Panc1 (cell line): ENCODE results near the gene CDCP1. TPM values are rescaled to one million over a fixed set of nuclear protein-coding genes. Genes with fewer than 3 reads are reported as not detected.

ENCODE experiments used
- ATAC-seq: fragments of 200-7000 bp; cut with Tn5 transposase; 2 replicates; pipeline ENCODE4 v1.9.1; 2020; ENCODE audit warnings: mild to moderate bottlenecking, moderate library complexity
- BruUV-seq: library from RNA; stranded (reverse); fragments of 400-500 nt; replicated peaks from 2 replicates; lab custom pipeline; 2021; lab: Mats Ljungman, UMichigan
- CTCF ChIA-PET: fragments of 300-600 bp; sonication (Branson Sonifier 250); formaldehyde crosslinking; loops from one replicate; lab custom pipeline; 2022; ENCODE audit warnings: antibody characterized with exemption; lab: Charles Lee
- POLR2A ChIA-PET: fragments of 300-600 bp; sonication (Branson Sonifier 250); formaldehyde crosslinking; loops from one replicate; lab custom pipeline; 2022; ENCODE audit warnings: antibody characterized with exemption; lab: Charles Lee
- DNase-seq: peaks from one replicate; pipeline ENCODE4 v3.0.0-alpha.2; 2010; ENCODE audit warnings: low read depth, low spot score
- H3K27ac ChIP-seq: 2 replicates; pipeline ENCODE4 v1.5.1; 2011; ENCODE audit warnings: mild to moderate bottlenecking, low read length, inconsistent platforms
- H3K27me3 ChIP-seq: fragments of 200-500 bp; sonication (Bioruptor generic); 2 replicates; pipeline ENCODE4 v1.6.0; 2014; ENCODE audit warnings: low read length, inconsistent platforms; ENCODE audit not compliant: control insufficient read depth, insufficient read depth
- H3K36me3 ChIP-seq: fragments of 200-500 bp; sonication (Bioruptor generic); 2 replicates; pipeline ENCODE4 v1.5.1; 2014; ENCODE audit warnings: inconsistent platforms, mild to moderate bottlenecking, low read length, moderate library complexity; ENCODE audit not compliant: control insufficient read depth, insufficient read depth
- H3K4me1 ChIP-seq: 2 replicates; pipeline ENCODE4 v1.5.1; 2011; ENCODE audit warnings: inconsistent platforms, mild to moderate bottlenecking, low read length, moderate library complexity; ENCODE audit not compliant: control insufficient read depth, insufficient read depth
- H3K4me3 ChIP-seq, 2 experiments: 2 replicates each; pipeline ENCODE4 v1.5.1; 2011 to 2012; ENCODE audit warnings: low read depth in 2 of 2, low read length in 2 of 2, mild to moderate bottlenecking in 2 of 2, inconsistent platforms in 1 of 2, moderate library complexity in 1 of 2
- H3K9me3 ChIP-seq: fragments of 200-500 bp; sonication (Bioruptor generic); 2 replicates; pipeline ENCODE4 v1.5.1; 2014; ENCODE audit warnings: low read depth, mild to moderate bottlenecking, inconsistent platforms, low read length, moderate library complexity; ENCODE audit not compliant: control insufficient read depth, insufficient read depth
- POLR2AphosphoS5 ChIP-seq: IDR thresholded peaks from 2 replicates; pipeline ENCODE4 v1.6.1; 2012; ENCODE audit warnings: mild to moderate bottlenecking, low read depth, low read length, moderate library complexity
- SIN3A ChIP-seq: IDR thresholded peaks from 2 replicates; pipeline ENCODE4 v1.6.1; 2012; ENCODE audit warnings: low read depth, mild to moderate bottlenecking, low read length, moderate library complexity, borderline replicate concordance; ENCODE audit not compliant: insufficient read depth
- TCF7L2 ChIP-seq: IDR thresholded peaks from 2 replicates; pipeline ENCODE4 v1.6.1; 2011; ENCODE audit warnings: mild to moderate bottlenecking, low read depth, low read length, inconsistent platforms
- in situ Hi-C: cut with HindIII; loops from 2 replicates; pipeline ENCODE4 v1.10.0; 2016; ENCODE audit warnings: low sequenced_read_pairs, low pct_unique_long_range_greater_than_20kb
- intact Hi-C: fragments of 100-400 bp; cut with micrococcal nuclease; formaldehyde crosslinking; loops from one replicate; pipeline ENCODE4 v1.10.0; 2022; ENCODE audit not compliant: unreplicated experiment
- total RNA-seq: library from RNA; stranded (reverse); gene quantifications from one replicate; pipeline ENCODE4 v1.2.1, GENCODE V29; 2021; ENCODE audit not compliant: unreplicated experiment
- TF ChIP-seq, protein P1 (sequence below), 2 experiments: IDR thresholded peaks; 2 replicates each; pipeline ENCODE4 v1.6.1; 2011 to 2012; ENCODE audit warnings: low read depth in 2 of 2, control low read depth in 1 of 2, low read length in 1 of 2, mild to moderate bottlenecking in 1 of 2, moderate library complexity in 1 of 2; ENCODE audit not compliant: insufficient read depth in 1 of 2
- TF ChIP-seq, protein P2 (sequence below): fragments of 450-650 bp; IDR thresholded peaks from 2 replicates; pipeline ENCODE4 v1.5.1; 2017; ENCODE audit warnings: mild to moderate bottlenecking

Gene CDCP1
- total RNA-seq, 1 experiment from 2014 or later: 47.8 TPM

DNA sequence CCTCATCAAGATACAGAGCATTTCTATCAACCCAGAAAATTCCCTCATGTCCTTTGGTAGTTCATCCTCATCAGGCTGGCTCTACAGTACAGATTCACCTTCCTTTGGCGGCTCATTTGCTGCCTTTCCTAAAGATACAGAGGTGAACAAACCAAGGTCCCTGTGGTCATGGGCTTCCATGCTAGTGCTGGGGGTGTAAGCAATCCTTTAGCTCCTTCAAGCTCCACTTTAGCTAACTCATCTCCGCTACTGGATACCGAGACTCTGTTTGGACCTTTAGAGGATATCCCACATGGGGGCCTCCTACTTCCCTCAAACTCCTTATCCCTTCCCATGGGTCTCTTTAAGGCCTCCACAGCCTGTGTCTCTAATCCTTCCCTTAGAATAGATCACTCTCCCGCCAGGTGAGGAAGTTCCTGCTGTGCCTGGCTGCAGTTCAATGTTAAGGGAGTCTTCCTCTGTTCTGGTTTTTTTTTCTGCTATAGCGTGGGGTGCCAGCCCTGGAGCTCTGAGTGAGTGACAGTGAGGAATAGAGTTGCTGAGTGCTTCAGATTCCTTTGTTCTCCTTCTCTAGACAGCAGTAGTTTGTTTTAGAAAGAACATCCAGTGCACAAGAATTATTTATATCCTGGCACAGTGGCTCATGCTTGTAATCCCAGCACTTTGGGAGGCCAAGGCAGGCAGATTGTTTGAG is 89.4 kb downstream of the CDCP1 start:
- ChIA-PET CTCF (no interaction called here), POLR2A (no interaction called here)
- TF ChIP-seq, protein P1, sequence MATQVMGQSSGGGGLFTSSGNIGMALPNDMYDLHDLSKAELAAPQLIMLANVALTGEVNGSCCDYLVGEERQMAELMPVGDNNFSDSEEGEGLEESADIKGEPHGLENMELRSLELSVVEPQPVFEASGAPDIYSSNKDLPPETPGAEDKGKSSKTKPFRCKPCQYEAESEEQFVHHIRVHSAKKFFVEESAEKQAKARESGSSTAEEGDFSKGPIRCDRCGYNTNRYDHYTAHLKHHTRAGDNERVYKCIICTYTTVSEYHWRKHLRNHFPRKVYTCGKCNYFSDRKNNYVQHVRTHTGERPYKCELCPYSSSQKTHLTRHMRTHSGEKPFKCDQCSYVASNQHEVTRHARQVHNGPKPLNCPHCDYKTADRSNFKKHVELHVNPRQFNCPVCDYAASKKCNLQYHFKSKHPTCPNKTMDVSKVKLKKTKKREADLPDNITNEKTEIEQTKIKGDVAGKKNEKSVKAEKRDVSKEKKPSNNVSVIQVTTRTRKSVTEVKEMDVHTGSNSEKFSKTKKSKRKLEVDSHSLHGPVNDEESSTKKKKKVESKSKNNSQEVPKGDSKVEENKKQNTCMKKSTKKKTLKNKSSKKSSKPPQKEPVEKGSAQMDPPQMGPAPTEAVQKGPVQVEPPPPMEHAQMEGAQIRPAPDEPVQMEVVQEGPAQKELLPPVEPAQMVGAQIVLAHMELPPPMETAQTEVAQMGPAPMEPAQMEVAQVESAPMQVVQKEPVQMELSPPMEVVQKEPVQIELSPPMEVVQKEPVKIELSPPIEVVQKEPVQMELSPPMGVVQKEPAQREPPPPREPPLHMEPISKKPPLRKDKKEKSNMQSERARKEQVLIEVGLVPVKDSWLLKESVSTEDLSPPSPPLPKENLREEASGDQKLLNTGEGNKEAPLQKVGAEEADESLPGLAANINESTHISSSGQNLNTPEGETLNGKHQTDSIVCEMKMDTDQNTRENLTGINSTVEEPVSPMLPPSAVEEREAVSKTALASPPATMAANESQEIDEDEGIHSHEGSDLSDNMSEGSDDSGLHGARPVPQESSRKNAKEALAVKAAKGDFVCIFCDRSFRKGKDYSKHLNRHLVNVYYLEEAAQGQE (IDR thresholded peaks at IDR 0.05; ENCODE audit: insufficient read depth in 1 of 2, low read depth in 2 of 2, low read length in 1 of 2): no peak
- TF ChIP-seq TCF7L2 (no peak), POLR2AphosphoS5 (no peak)
- TF ChIP-seq, protein P2, sequence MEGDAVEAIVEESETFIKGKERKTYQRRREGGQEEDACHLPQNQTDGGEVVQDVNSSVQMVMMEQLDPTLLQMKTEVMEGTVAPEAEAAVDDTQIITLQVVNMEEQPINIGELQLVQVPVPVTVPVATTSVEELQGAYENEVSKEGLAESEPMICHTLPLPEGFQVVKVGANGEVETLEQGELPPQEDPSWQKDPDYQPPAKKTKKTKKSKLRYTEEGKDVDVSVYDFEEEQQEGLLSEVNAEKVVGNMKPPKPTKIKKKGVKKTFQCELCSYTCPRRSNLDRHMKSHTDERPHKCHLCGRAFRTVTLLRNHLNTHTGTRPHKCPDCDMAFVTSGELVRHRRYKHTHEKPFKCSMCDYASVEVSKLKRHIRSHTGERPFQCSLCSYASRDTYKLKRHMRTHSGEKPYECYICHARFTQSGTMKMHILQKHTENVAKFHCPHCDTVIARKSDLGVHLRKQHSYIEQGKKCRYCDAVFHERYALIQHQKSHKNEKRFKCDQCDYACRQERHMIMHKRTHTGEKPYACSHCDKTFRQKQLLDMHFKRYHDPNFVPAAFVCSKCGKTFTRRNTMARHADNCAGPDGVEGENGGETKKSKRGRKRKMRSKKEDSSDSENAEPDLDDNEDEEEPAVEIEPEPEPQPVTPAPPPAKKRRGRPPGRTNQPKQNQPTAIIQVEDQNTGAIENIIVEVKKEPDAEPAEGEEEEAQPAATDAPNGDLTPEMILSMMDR: no peak

DNA sequence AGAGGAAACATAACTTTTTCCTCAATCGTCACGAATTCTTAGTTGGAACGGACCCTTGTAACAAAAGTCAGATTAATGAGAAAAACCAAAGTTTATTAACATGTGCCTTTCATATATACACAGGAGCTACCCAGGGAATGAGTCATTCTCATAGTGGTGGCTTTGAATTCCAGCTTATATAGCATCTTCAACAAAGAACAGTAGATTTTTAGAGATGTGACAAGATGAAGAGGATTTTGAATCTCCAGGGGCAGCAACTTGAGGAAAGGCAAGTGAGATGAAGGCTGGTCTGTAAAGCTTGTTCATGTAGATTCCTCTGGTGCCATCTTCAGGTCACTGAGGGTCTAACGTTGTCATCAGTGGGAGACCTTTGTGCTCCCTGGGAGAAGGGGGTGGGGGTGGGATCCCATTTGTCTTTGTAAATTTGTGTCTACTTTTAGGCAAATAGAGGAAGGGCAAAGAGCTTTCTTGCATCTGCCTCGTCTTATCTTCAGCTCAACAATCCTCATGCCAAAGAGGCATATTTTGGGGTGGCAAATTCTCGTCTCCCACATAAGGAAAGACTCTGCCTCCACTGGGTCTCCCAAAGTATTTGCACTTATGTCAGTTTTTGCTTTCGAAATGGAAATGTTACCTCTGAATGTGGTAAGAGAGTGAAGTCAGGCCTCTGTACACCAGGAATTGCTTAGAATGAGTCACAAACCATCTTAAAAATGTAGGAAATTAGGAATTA is 90.6 kb downstream of the CDCP1 start:
- Histone ChIP-seq H3K27me3 (no peaks in the 10 kb centered on the region), H3K4me1 (no peaks in the 10 kb centered on the region), H3K9me3 (no peaks in the 10 kb centered on the region), H3K4me3 (no peak overlapping the region), H3K27ac (no peak overlapping the region), H3K36me3 (no peaks in the 10 kb centered on the region)
- ChIA-PET CTCF (interaction anchor here (0.7 kb wide), 2 partner anchors 24 to 198 kb away, joined by 5 to 8 read pairs; no protein-coding TSS in a partner anchor), POLR2A (no interaction called here)
- in situ Hi-C loops (no loop called here), intact Hi-C loops (no loop called here)
- ATAC-seq: no peak; the same call in 1 of the 2 replicates
- no peak for DNase-seq
- TF ChIP-seq SIN3A (no peak), TCF7L2 (no peak)
- TF ChIP-seq, protein P1 (IDR thresholded peaks at IDR 0.05; ENCODE audit: insufficient read depth in 1 of 2, low read depth in 2 of 2, low read length in 1 of 2): no peak
- TF ChIP-seq, protein P2: no peak; the same call in none of the 2 replicates
- no TSS peak for BruUV-seq

More for the DNA sequence above, 89.4 kb downstream of the CDCP1 start:
- Histone ChIP-seq H3K9me3 (no peaks in the 10 kb centered on the region), H3K27me3 (no peaks in the 10 kb centered on the region), H3K4me1 (no peaks in the 10 kb centered on the region), H3K27ac (no peak overlapping the region), H3K4me3 (no peak overlapping the region), H3K36me3 (no peaks in the 10 kb centered on the region)
- intact Hi-C loops (no loop called here), in situ Hi-C loops (no loop called here)
- no TSS peak for BruUV-seq
- no peak for DNase-seq
- ATAC-seq: no peak
